Neural cell (in vitro differentiated cells): ENCODE data around the gene PDPN.

ENCODE experiments used
- EP300 ChIP-seq: fragments of 450-650 bp; conservative IDR thresholded peaks from 2 replicates; pipeline ENCODE4 v1.6.1; 2014; ENCODE audit warnings: antibody characterized with exemption, mild to moderate bottlenecking, moderate library complexity; ENCODE audit not compliant: poor library complexity, severe bottlenecking
- MXI1 ChIP-seq: fragments of 450-650 bp; conservative IDR thresholded peaks from 2 replicates; pipeline ENCODE4 v1.6.1; 2014; ENCODE audit warnings: antibody characterized with exemption, mild to moderate bottlenecking; ENCODE audit not compliant: poor library complexity, severe bottlenecking
- SMC3 ChIP-seq: fragments of 450-650 bp; conservative IDR thresholded peaks from 2 replicates; pipeline ENCODE4 v1.6.1; 2014; ENCODE audit warnings: antibody characterized with exemption, mild to moderate bottlenecking, moderate library complexity; ENCODE audit not compliant: poor library complexity
- TAF1 ChIP-seq: IDR thresholded peaks from 2 replicates; pipeline ENCODE4 v1.6.1; 2012; ENCODE audit warnings: low read depth
- TF ChIP-seq, protein P1 (sequence below): fragments of 450-650 bp; IDR thresholded peaks from 2 replicates; pipeline ENCODE4 v1.5.1; 2014; ENCODE audit warnings: antibody characterized with exemption, mild to moderate bottlenecking, moderate library complexity; ENCODE audit not compliant: poor library complexity, severe bottlenecking

DNA sequence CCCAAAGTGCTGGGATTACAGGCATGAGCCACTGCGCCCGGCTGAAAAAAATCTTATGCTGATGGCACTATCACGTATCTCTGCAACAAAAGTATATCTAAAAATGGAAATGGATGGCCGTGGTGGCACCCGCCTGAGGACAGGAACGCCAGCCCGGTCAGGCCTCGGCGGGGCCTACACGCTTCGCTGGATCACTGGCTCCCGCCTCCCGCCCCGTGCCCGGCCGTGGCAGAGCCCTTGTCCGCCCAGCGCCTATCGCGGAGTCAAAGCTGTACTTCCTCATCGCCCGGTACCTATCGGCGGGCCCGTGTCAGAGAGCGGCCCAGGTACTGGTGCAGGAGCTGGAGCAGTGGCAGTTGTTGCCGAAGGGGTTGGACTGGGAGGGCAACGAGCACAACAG is 28.8 kb upstream of the PDPN start:
- TF ChIP-seq, protein P1, sequence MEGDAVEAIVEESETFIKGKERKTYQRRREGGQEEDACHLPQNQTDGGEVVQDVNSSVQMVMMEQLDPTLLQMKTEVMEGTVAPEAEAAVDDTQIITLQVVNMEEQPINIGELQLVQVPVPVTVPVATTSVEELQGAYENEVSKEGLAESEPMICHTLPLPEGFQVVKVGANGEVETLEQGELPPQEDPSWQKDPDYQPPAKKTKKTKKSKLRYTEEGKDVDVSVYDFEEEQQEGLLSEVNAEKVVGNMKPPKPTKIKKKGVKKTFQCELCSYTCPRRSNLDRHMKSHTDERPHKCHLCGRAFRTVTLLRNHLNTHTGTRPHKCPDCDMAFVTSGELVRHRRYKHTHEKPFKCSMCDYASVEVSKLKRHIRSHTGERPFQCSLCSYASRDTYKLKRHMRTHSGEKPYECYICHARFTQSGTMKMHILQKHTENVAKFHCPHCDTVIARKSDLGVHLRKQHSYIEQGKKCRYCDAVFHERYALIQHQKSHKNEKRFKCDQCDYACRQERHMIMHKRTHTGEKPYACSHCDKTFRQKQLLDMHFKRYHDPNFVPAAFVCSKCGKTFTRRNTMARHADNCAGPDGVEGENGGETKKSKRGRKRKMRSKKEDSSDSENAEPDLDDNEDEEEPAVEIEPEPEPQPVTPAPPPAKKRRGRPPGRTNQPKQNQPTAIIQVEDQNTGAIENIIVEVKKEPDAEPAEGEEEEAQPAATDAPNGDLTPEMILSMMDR: no peak
- no peak for TF ChIP-seq EP300
- TF ChIP-seq SMC3: no peak
- no peak for TF ChIP-seq MXI1
- TF ChIP-seq TAF1: no peak
